ENCODE results near the gene HEPACAM2. TPM values are rescaled to one million over a fixed set of nuclear protein-coding genes. Genes with fewer than 3 reads are reported as not detected.

The HEPACAM2 gene
- total and polyA plus RNA-seq, 2 of the 8 experiments (the other 6 are each of a cell fraction or from before 2014, with no cell fraction given), result not detected

- TF ChIP-seq CHD7 (IDR thresholded peaks at IDR 0.05; ENCODE audit: insufficient replicate concordance, low read length), result no peak
- TF ChIP-seq RXRA (IDR thresholded peaks at IDR 0.05; ENCODE audit: insufficient read depth, low read depth, low read length), result no peak
- TF ChIP-seq ZNF274 (IDR thresholded peaks at IDR 0.05; ENCODE audit: borderline replicate concordance, extremely low read depth, low read length), result no peak
- TF ChIP-seq EZH2 (IDR thresholded peaks at IDR 0.05; ENCODE audit: low read depth, low read length, severe bottlenecking), result no peak
- TF ChIP-seq RNF2 (IDR thresholded peaks at IDR 0.05; ENCODE audit: borderline replicate concordance, low read depth, low read length, missing control alignments, poor library complexity, severe bottlenecking), result no peak
- TF ChIP-seq JUN (IDR thresholded peaks at IDR 0.05; ENCODE audit: low read depth, low read length), result no peak
- no peak for TF ChIP-seq TCF12 (IDR thresholded peaks at IDR 0.05; ENCODE audit: low read depth, low read length)
- TF ChIP-seq YY1 (IDR thresholded peaks at IDR 0.05; ENCODE audit: low read depth, low read length), result no peak
Measured at GRCh38 chr7:93258661-93259060, 32.4 kb upstream of the HEPACAM2 start (continued).
